Measurements from ENCODE around the gene BHLHE40.

DNA sequence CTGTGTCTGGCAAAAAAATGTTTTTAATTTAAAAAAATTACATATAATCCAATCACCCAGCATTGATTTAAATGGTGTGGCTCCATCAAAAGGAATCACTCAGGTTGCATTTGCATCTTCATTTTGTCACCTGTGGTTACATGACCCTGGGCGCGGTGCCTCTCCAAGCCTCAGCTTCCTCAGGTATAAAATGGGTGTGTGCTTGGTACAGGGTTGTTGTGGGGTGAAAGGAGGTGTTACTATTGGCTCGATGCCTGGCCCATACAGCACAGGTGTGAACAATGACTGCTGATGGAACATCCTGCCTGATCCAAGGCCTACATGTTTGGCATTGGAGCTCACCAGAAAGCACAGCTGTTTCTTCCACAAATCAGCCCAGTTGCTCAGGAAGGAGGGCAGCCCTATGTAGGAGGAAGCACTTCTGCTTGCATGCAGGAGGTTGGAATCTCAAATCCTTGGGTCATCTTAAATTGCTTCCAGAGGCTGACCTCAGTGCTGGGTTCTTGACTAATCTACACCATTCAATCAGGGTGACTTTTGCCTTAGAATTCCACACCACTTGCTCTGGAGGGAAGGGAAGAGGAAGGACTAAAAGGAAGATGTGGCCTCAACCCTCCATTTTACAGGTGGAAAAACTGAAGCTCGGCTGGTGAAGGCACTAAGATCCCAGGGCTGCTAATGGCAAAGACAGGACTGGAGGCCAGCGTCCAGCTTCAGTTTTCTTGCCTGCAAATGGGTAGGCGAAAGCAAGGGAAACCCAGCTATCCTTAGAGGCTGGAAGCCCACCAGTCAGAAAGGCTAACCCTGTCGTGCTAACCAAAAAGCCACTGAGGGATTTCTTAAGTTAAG is 31.7 kb downstream of the BHLHE40 start:
- TF ChIP-seq YY1 (IDR thresholded peaks at IDR 0.05; ENCODE audit: insufficient read depth, insufficient read length) (no peak), ZNF274 (IDR thresholded peaks at IDR 0.05; ENCODE audit: low read depth, low read length) (no peak), SUZ12 (IDR thresholded peaks at IDR 0.05; ENCODE audit: extremely low read depth, insufficient read depth, insufficient read length) (no peak)
